HUES64 (cell line): ENCODE results near the gene BICC1.

Experiments used
- H3K27ac ChIP-seq: 2 replicates; pipeline ENCODE4 v1.7.0; 2013; ENCODE audit warnings: low read depth, low read length, inconsistent platforms
- H3K27me3 ChIP-seq: 2 replicates; pipeline ENCODE4 v1.6.1; 2013; ENCODE audit warnings: mild to moderate bottlenecking, low read length; ENCODE audit not compliant: insufficient read depth
- H3K36me3 ChIP-seq: 2 replicates; pipeline ENCODE4 v1.6.1; 2013; ENCODE audit warnings: mild to moderate bottlenecking, low read length; ENCODE audit not compliant: insufficient read depth
- H3K4me1 ChIP-seq: 2 replicates; pipeline ENCODE4 v1.6.1; 2013; ENCODE audit warnings: mild to moderate bottlenecking, low read length, moderate library complexity; ENCODE audit not compliant: insufficient read depth
- H3K4me3 ChIP-seq: 2 replicates; pipeline ENCODE4 v1.5.1; 2013; ENCODE audit warnings: mild to moderate bottlenecking, low read length, moderate library complexity
- H3K9ac ChIP-seq: 2 replicates; pipeline ENCODE4 v1.6.1; 2013; ENCODE audit warnings: mild to moderate bottlenecking, low read depth, low read length
- H3K9me3 ChIP-seq: 2 replicates; pipeline ENCODE4 v1.6.1; 2013; ENCODE audit warnings: low read depth, low read length; ENCODE audit not compliant: insufficient read depth
- WGBS: fragments of 150-250, 120-280 bp; methylation state at CpG from one replicate; pipeline ENCODE4 v1.1.7; 2013; ENCODE audit warnings: missing lambda C conversion rate; 5-methylcytosine and 5-hydroxymethylcytosine counted together

Gene BICC1

GRCh38 chr10:58641095-58641531 lies 128.4 kb downstream of the BICC1 start:
- WGBS: 52% methylated on average over 4 of the region's 5 CpGs
- peaks cover 14% of the 10 kb centered on the region for H3K4me1 ChIP-seq
- no peak overlapping the region for H3K27ac ChIP-seq
- H3K9ac ChIP-seq: no peak overlapping the region
- no peak overlapping the region for H3K4me3 ChIP-seq
- H3K9me3 ChIP-seq: no peaks in the 10 kb centered on the region
- H3K27me3 ChIP-seq: no peaks in the 10 kb centered on the region
- H3K36me3 ChIP-seq: no peaks in the 10 kb centered on the region

- Histone ChIP-seq H3K36me3 (no peaks in the 10 kb centered on the region), H3K27me3 (no peaks in the 10 kb centered on the region), H3K9me3 (no peaks in the 10 kb centered on the region), H3K4me3 (no peak overlapping the region), H3K9ac (no peak overlapping the region), H3K4me1 (peaks cover 14% of the 10 kb centered on the region), H3K27ac (0 out of 2 replicates have a peak overlapping the region, but pooled peaks have one; percentile 12)
- 20% methylated on average over 2 of the region's 2 CpGs for WGBS
These were observed 129.0 kb downstream of the BICC1 start for GRCh38 chr10:58641708-58642107.

GRCh38 chr10:58642283-58642682 lies 129.6 kb downstream of the BICC1 start:
- Histone ChIP-seq H3K36me3 (no peaks in the 10 kb centered on the region), H3K9me3 (no peaks in the 10 kb centered on the region), H3K9ac (no peak overlapping the region), H3K4me1 (peaks cover 14% of the 10 kb centered on the region), H3K4me3 (no peak overlapping the region), H3K27me3 (no peaks in the 10 kb centered on the region), H3K27ac (no peak overlapping the region)
- WGBS: 95% methylated on average over 3 of the region's 3 CpGs

- Histone ChIP-seq H3K9ac (no peak overlapping the region), H3K27me3 (no peaks in the 10 kb centered on the region), H3K27ac (no peak overlapping the region), H3K4me3 (no peak overlapping the region), H3K9me3 (no peaks in the 10 kb centered on the region), H3K4me1 (peaks cover 14% of the 10 kb centered on the region), H3K36me3 (no peaks in the 10 kb centered on the region)
- WGBS: 69% methylated on average over 4 of the region's 4 CpGs
These were observed 130.3 kb downstream of the BICC1 start for GRCh38 chr10:58642916-58643428.

- Histone ChIP-seq H3K4me1 (peaks cover 14% of the 10 kb centered on the region), H3K36me3 (no peaks in the 10 kb centered on the region), H3K4me3 (no peak overlapping the region), H3K9ac (no peak overlapping the region), H3K27ac (no peak overlapping the region), H3K27me3 (no peaks in the 10 kb centered on the region), H3K9me3 (no peaks in the 10 kb centered on the region)
- 94% methylated on average over 8 of the region's 8 CpGs for WGBS
These were observed 131.6 kb downstream of the BICC1 start for GRCh38 chr10:58644311-58644710.

- WGBS: 98% methylated on average over 8 of the region's 8 CpGs
- Histone ChIP-seq H3K36me3 (no peaks in the 10 kb centered on the region), H3K27me3 (no peaks in the 10 kb centered on the region), H3K9ac (no peak overlapping the region), H3K4me3 (no peak overlapping the region), H3K9me3 (no peaks in the 10 kb centered on the region), H3K27ac (no peak overlapping the region), H3K4me1 (peaks cover 14% of the 10 kb centered on the region)
These were observed 132.9 kb downstream of the BICC1 start for GRCh38 chr10:58645416-58646146.

GRCh38 chr10:58647376-58648112 lies 134.9 kb downstream of the BICC1 start:
- no peak overlapping the region for H3K4me3 ChIP-seq
- no peaks in the 10 kb centered on the region for H3K36me3 ChIP-seq
- WGBS: 93% methylated on average over 4 of the region's 4 CpGs
- no peak overlapping the region for H3K27ac ChIP-seq
- H3K9ac ChIP-seq: no peak overlapping the region
- H3K4me1 ChIP-seq: no peaks in the 10 kb centered on the region
- no peaks in the 10 kb centered on the region for H3K27me3 ChIP-seq
- no peaks in the 10 kb centered on the region for H3K9me3 ChIP-seq

GRCh38 chr10:58648131-58648530 lies 135.5 kb downstream of the BICC1 start:
- no peaks in the 10 kb centered on the region for H3K9me3 ChIP-seq
- H3K36me3 ChIP-seq: no peaks in the 10 kb centered on the region
- H3K9ac ChIP-seq: no peak overlapping the region
- H3K27me3 ChIP-seq: no peaks in the 10 kb centered on the region
- no peaks in the 10 kb centered on the region for H3K4me1 ChIP-seq
- no peak overlapping the region for H3K27ac ChIP-seq
- WGBS: 90% methylated on average over 2 of the region's 3 CpGs
- no peak overlapping the region for H3K4me3 ChIP-seq

GRCh38 chr10:58651040-58651439 lies 138.4 kb downstream of the BICC1 start:
- H3K27me3 ChIP-seq: no peaks in the 10 kb centered on the region
- no peaks in the 10 kb centered on the region for H3K4me1 ChIP-seq
- no peaks in the 10 kb centered on the region for H3K36me3 ChIP-seq
- no peaks in the 10 kb centered on the region for H3K9me3 ChIP-seq
- WGBS: 83% methylated on average over 5 of the region's 5 CpGs
- H3K4me3 ChIP-seq: no peak overlapping the region
- no peak overlapping the region for H3K9ac ChIP-seq
- H3K27ac ChIP-seq: no peak overlapping the region

- Histone ChIP-seq H3K27me3 (no peaks in the 10 kb centered on the region), H3K36me3 (no peaks in the 10 kb centered on the region), H3K9me3 (no peaks in the 10 kb centered on the region), H3K4me1 (no peaks in the 10 kb centered on the region), H3K4me3 (no peak overlapping the region), H3K9ac (no peak overlapping the region), H3K27ac (no peak overlapping the region)
- 91% methylated on average over 1 of the region's 1 CpG for WGBS
These were observed 139.1 kb downstream of the BICC1 start for GRCh38 chr10:58651742-58652141.

GRCh38 chr10:58653139-58653538 lies 140.5 kb downstream of the BICC1 start:
- Histone ChIP-seq H3K4me3 (no peak overlapping the region), H3K9ac (no peak overlapping the region), H3K27ac (no peak overlapping the region), H3K9me3 (no peaks in the 10 kb centered on the region), H3K36me3 (no peaks in the 10 kb centered on the region), H3K4me1 (no peaks in the 10 kb centered on the region), H3K27me3 (no peaks in the 10 kb centered on the region)
